Measurements from ENCODE around the gene LZTS3. TPM values are rescaled to one million over a fixed set of nuclear protein-coding genes. Genes with fewer than 3 reads are reported as not detected.
"Not testable (repeated sequence)": the region's sequence is repeated elsewhere in the genome, so short reads cannot be mapped to it uniquely, and the experiment has no call there.

LZTS3 gene
- total and polyA plus RNA-seq, 3 experiments from 2014 or later = 0.35 to 1.0 (median 0.97) TPM

DNA sequence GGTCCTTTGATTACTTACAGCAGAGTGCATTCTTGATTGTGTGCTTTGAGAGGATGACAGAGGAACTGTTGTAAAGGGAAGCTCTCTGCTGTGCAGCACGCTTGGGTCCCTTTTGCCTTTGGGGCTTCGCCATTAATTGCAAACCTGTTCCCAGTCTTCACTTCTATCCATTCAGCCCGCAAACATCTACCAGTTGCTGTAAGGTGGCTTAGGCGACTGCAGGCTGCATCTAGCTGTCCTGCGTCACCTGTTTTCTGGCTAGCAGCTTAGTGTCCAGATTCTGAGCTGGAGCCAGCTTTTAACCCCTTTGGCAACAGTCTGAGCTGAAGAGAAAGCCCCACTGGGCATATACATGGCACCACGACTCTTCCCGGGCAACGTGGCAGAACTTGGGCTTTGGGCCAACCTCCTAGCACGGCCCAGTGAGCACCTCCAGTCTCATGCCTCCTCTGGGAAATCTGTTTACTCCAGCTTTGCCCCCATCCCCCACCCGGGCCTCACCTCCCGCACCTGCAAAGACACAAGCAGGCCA is 11.2 kb downstream of the LZTS3 start:
- POLR2A ChIA-PET = no interaction called here

GRCh38 chr20:3161316-3162079 is 11.9 kb downstream of the LZTS3 start:
- H3K36me3 ChIP-seq (ENCODE audit: insufficient read depth, low read length) = no peaks in the 10 kb centered on the region
- H3K4me3 Mint-ChIP-seq = peak overlapping the region; percentile 21 to 70 (median 63)
- ChIA-PET CTCF (interaction anchor here (0.8 to 2.6 kb wide), 2 partner anchors 10 to 14 kb away, joined by 3 to 9 read pairs; no protein-coding TSS in a partner anchor), POLR2A (no interaction called here)
- no peaks in the 10 kb centered on the region for H3K27me3 ChIP-seq (ENCODE audit: insufficient read depth, low read length, poor library complexity, severe bottlenecking)
- no peaks in the 10 kb centered on the region for H3K27me3 Mint-ChIP-seq
- H3K36me3 Mint-ChIP-seq = peaks cover 0 to 13% (median 2%) of the 10 kb centered on the region in 3 donors
- peaks cover 29 to 37% (median 35%) of the 10 kb centered on the region in 3 donors for H3K4me1 Mint-ChIP-seq
- H3K4me1 ChIP-seq (ENCODE audit: insufficient read depth, low read length) = peaks cover 24% of the 10 kb centered on the region
- no peak overlapping the region for H3K27ac ChIP-seq (ENCODE audit: low read depth, low read length)
- H3K9me3 ChIP-seq (ENCODE audit: low read length) = no peaks in the 10 kb centered on the region
- H3K9me3 Mint-ChIP-seq = no peaks in the 10 kb centered on the region
- H3K27ac Mint-ChIP-seq = peak overlapping the region in 5 of 8 donors; percentile 26 to 79 (median 68)
- DNase-seq = no peak
- H3K4me3 ChIP-seq (ENCODE audit: low read length) = no peak overlapping the region

More for the DNA sequence above, 11.2 kb downstream of the LZTS3 start:
- CTCF ChIA-PET = interaction anchor here (2.6 kb wide), 1 partner anchor 9 kb away, joined by 9 read pairs; no protein-coding TSS in a partner anchor
- H3K4me3 ChIP-seq (ENCODE audit: low read length) = no peak overlapping the region
- Mint-ChIP-seq H3K27ac (peak overlapping the region in 1 of 8 donors; percentile 59), H3K36me3 (peaks cover 0 to 9% (median 0%) of the 10 kb centered on the region in 3 donors), H3K9me3 (no peaks in the 10 kb centered on the region), H3K4me3 (peak overlapping the region in 2 of 7 donors; percentile 63 to 65), H3K4me1 (peaks cover 22 to 31% (median 29%) of the 10 kb centered on the region in 3 donors), H3K27me3 (no peaks in the 10 kb centered on the region)
- DNase-seq = no peak
- H3K36me3 ChIP-seq (ENCODE audit: insufficient read depth, low read length) = no peaks in the 10 kb centered on the region
- no peaks in the 10 kb centered on the region for H3K27me3 ChIP-seq (ENCODE audit: insufficient read depth, low read length, poor library complexity, severe bottlenecking)
- H3K9me3 ChIP-seq (ENCODE audit: low read length) = no peaks in the 10 kb centered on the region
- peaks cover 17% of the 10 kb centered on the region for H3K4me1 ChIP-seq (ENCODE audit: insufficient read depth, low read length)
- H3K27ac ChIP-seq (ENCODE audit: low read depth, low read length) = no peak overlapping the region

GRCh38 chr20:3160418-3160817 is 12.9 kb downstream of the LZTS3 start:
- Mint-ChIP-seq H3K4me1 (peaks cover 36 to 48% (median 46%) of the 10 kb centered on the region in 3 donors), H3K4me3 (peak overlapping the region; percentile 28 to 94 (median 55)), H3K27me3 (no peaks in the 10 kb centered on the region), H3K27ac (peak overlapping the region in 2 of 8 donors; percentile 12 to 60), H3K36me3 (peaks cover 0 to 21% (median 2%) of the 10 kb centered on the region in 3 donors), H3K9me3 (no peaks in the 10 kb centered on the region)
- no peaks in the 10 kb centered on the region for H3K9me3 ChIP-seq (ENCODE audit: low read length)
- no peaks in the 10 kb centered on the region for H3K27me3 ChIP-seq (ENCODE audit: insufficient read depth, low read length, poor library complexity, severe bottlenecking)
- H3K4me3 ChIP-seq (ENCODE audit: low read length) = no peak overlapping the region
- no peak for DNase-seq
- no peaks in the 10 kb centered on the region for H3K36me3 ChIP-seq (ENCODE audit: insufficient read depth, low read length)
- POLR2A ChIA-PET = no interaction called here
- peak overlapping the region; percentile 88 for H3K27ac ChIP-seq (ENCODE audit: low read depth, low read length)
- CTCF ChIA-PET = no interaction called here
- H3K4me1 ChIP-seq (ENCODE audit: insufficient read depth, low read length) = peaks cover 33% of the 10 kb centered on the region

DNA sequence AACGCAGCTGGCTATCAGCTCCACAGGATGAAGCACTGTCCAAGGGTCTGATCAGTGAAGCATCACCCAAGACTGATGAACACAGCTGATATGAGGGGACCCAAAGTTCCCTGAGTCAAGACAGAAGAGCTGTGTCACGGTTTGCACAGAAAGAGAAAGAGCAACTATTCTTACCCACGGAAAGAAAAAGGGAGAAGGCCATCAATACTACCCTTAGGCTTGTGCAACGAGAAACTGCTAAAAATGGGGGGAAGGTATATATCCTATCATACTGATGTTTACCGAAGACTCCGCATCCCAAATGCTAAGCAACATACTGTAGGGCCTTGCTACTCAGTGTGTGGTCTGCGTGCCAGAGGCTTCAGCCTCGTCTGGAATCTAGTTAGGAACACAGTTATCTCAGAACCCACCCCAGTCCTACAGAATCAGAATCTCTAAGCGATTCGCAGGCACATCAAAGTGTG is 14.3 kb downstream of the LZTS3 start:
- H3K9me3 Mint-ChIP-seq = no peaks in the 10 kb centered on the region
- Histone ChIP-seq H3K9me3 (ENCODE audit: low read length) (no peaks in the 10 kb centered on the region), H3K36me3 (ENCODE audit: insufficient read depth, low read length) (no peaks in the 10 kb centered on the region), H3K4me1 (ENCODE audit: insufficient read depth, low read length) (peaks cover 36% of the 10 kb centered on the region), H3K4me3 (ENCODE audit: low read length) (peak overlapping the region; percentile 75), H3K27me3 (ENCODE audit: insufficient read depth, low read length, poor library complexity, severe bottlenecking) (no peaks in the 10 kb centered on the region), H3K27ac (ENCODE audit: low read depth, low read length) (peak overlapping the region; percentile 88)
- POLR2A ChIA-PET = interaction anchor here (0.8 kb wide), 1 partner anchor 12 kb away, joined by 3 read pairs; no protein-coding TSS in a partner anchor
- peaks cover 0 to 27% (median 2%) of the 10 kb centered on the region in 3 donors for H3K36me3 Mint-ChIP-seq
- DNase-seq = no peak
- H3K27me3 Mint-ChIP-seq = no peaks in the 10 kb centered on the region
- peak overlapping the region; percentile 73 to 99 (median 95) for H3K27ac Mint-ChIP-seq
- H3K4me3 Mint-ChIP-seq = peak overlapping the region; percentile 89 to 99 (median 94)
- CTCF ChIA-PET = no interaction called here
- peaks cover 37 to 57% (median 49%) of the 10 kb centered on the region in 3 donors for H3K4me1 Mint-ChIP-seq

- Mint-ChIP-seq H3K9me3 (no peaks in the 10 kb centered on the region), H3K27me3 (no peaks in the 10 kb centered on the region), H3K27ac (peak overlapping the region; percentile 73 to 96 (median 82)), H3K4me3 (peak overlapping the region; percentile 81 to 99 (median 89)), H3K4me1 (peaks cover 47 to 68% (median 61%) of the 10 kb centered on the region in 3 donors), H3K36me3 (peaks cover 0 to 35% (median 3%) of the 10 kb centered on the region in 3 donors)
- POLR2A ChIA-PET = interaction anchor here (0.5 to 1.4 kb wide), 3 partner anchors 21 to 90 kb away, joined by 3 to 8 read pairs (median 6); no protein-coding TSS in a partner anchor
- Histone ChIP-seq H3K27ac (ENCODE audit: low read depth, low read length) (peak overlapping the region; percentile 20), H3K4me3 (ENCODE audit: low read length) (peak overlapping the region; percentile 24), H3K36me3 (ENCODE audit: insufficient read depth, low read length) (no peaks in the 10 kb centered on the region), H3K27me3 (ENCODE audit: insufficient read depth, low read length, poor library complexity, severe bottlenecking) (no peaks in the 10 kb centered on the region), H3K4me1 (ENCODE audit: insufficient read depth, low read length) (peaks cover 38% of the 10 kb centered on the region), H3K9me3 (ENCODE audit: low read length) (no peaks in the 10 kb centered on the region)
- CTCF ChIA-PET = interaction anchor here (0.9 to 1.7 kb wide), 3 partner anchors 15 to 104 kb away, joined by 3 to 5 read pairs (median 4); no protein-coding TSS in a partner anchor
- DNase-seq = no peak
These were observed 15.5 kb downstream of the LZTS3 start for GRCh38 chr20:3157817-3158216.

- ChIA-PET POLR2A (interaction anchor here (0.5 to 1.4 kb wide), 4 partner anchors 22 to 90 kb away, joined by 3 to 8 read pairs (median 6); no protein-coding TSS in a partner anchor), CTCF (interaction anchor here (0.9 to 1.7 kb wide), 4 partner anchors 9 to 104 kb away, joined by 3 to 5 read pairs (median 4); no protein-coding TSS in a partner anchor)
- H3K27me3 ChIP-seq (ENCODE audit: insufficient read depth, low read length, poor library complexity, severe bottlenecking) = no peaks in the 10 kb centered on the region
- H3K27ac ChIP-seq (ENCODE audit: low read depth, low read length) = peak overlapping the region; percentile 29
- peak overlapping the region; percentile 73 to 96 (median 82) for H3K27ac Mint-ChIP-seq
- no peaks in the 10 kb centered on the region for H3K9me3 Mint-ChIP-seq
- peak overlapping the region; percentile 65 to 99 (median 89) for H3K4me3 Mint-ChIP-seq
- H3K36me3 ChIP-seq (ENCODE audit: insufficient read depth, low read length) = no peaks in the 10 kb centered on the region
- DNase-seq = peak in 1 of 5 donors; percentile 48
- H3K4me1 Mint-ChIP-seq = peaks cover 50 to 75% (median 64%) of the 10 kb centered on the region in 3 donors
- peaks cover 38% of the 10 kb centered on the region for H3K4me1 ChIP-seq (ENCODE audit: insufficient read depth, low read length)
- H3K36me3 Mint-ChIP-seq = peaks cover 0 to 40% (median 4%) of the 10 kb centered on the region in 3 donors
- H3K4me3 ChIP-seq (ENCODE audit: low read length) = no peak overlapping the region
- H3K27me3 Mint-ChIP-seq = no peaks in the 10 kb centered on the region
- H3K9me3 ChIP-seq (ENCODE audit: low read length) = no peaks in the 10 kb centered on the region
These were observed 16.3 kb downstream of the LZTS3 start for GRCh38 chr20:3156811-3157619.

GRCh38 chr20:3152057-3152644 is 21.2 kb downstream of the LZTS3 start:
- H3K4me3 ChIP-seq (ENCODE audit: low read length); H3K9me3 ChIP-seq (ENCODE audit: low read length); DNase-seq; H3K27me3 ChIP-seq (ENCODE audit: insufficient read depth, low read length, poor library complexity, severe bottlenecking); H3K9me3 Mint-ChIP-seq; H3K27me3 Mint-ChIP-seq; CTCF ChIA-PET; H3K27ac ChIP-seq (ENCODE audit: low read depth, low read length); POLR2A ChIA-PET: not testable (repeated sequence)
- H3K4me1 ChIP-seq (ENCODE audit: insufficient read depth, low read length) = peaks cover 20% of the 10 kb centered on the region
- Mint-ChIP-seq H3K36me3 (peaks cover 0 to 67% (median 13%) of the 10 kb centered on the region in 3 donors), H3K4me3 (peak overlapping the region in 1 of 7 donors; percentile 65), H3K4me1 (peaks cover 56 to 90% (median 70%) of the 10 kb centered on the region in 3 donors), H3K27ac (peak overlapping the region in 5 of 8 donors; percentile 15 to 80 (median 47))
- peaks cover 22% of the 10 kb centered on the region for H3K36me3 ChIP-seq (ENCODE audit: insufficient read depth, low read length)

All from CD8-positive, alpha-beta memory T cell (primary cell).